Endothelial cell of umbilical vein (primary cell): ENCODE data around the gene GCGR. TPM values are rescaled to one million over a fixed set of nuclear protein-coding genes. Genes with fewer than 3 reads are reported as not detected.

Source experiments
- BruUV-seq: library from RNA; stranded (reverse); fragments of 400-500 nt; replicated peaks from 2 replicates; lab custom pipeline; 2021; lab: Mats Ljungman, UMichigan
- CTCF ChIA-PET: fragments of 300-600, 350-600 bp; sonication (Branson Sonifier 250); formaldehyde crosslinking; loops from one replicate; lab custom pipeline; 2021; ENCODE audit warnings: antibody characterized with exemption, inconsistent platforms; lab: Charles Lee
- POLR2A ChIA-PET: fragments of 300-600, 350-600 bp; sonication (Branson Sonifier 250); formaldehyde crosslinking; loops from one replicate; lab custom pipeline; 2021; ENCODE audit warnings: antibody characterized with exemption, inconsistent platforms; lab: Charles Lee
- DNase-seq: peaks from one replicate; pipeline ENCODE4 v3.0.0-alpha.2; 2011; ENCODE audit warnings: low read depth, low spot score
- FAIRE-seq: peaks from 2 replicates; lab custom pipeline; 2011; peaks lifted over from hg19 to GRCh38; lab: Jason Lieb, UNC
- H2AFZ ChIP-seq: 2 replicates; pipeline ENCODE4 v1.6.0; 2012; ENCODE audit warnings: low read depth, low read length, control low read depth, inconsistent platforms
- H3K27ac ChIP-seq: 2 replicates; pipeline ENCODE4 v1.5.1; 2011; ENCODE audit warnings: low read depth, mild to moderate bottlenecking, control low read depth, low read length, moderate library complexity; ENCODE audit not compliant: insufficient read depth
- H3K27me3 ChIP-seq, 2 experiments: 2 replicates each; pipeline versions ENCODE4 v1.6.0 to v1.6.1; 2011; ENCODE audit warnings: low read length in 2 of 2, mixed read lengths in 1 of 2; ENCODE audit not compliant: control insufficient read depth in 2 of 2, insufficient read depth in 2 of 2
- H3K36me3 ChIP-seq, 2 experiments: 2 replicates in 1 of 2; 3 replicates in 1 of 2; pipeline ENCODE4 v1.5.1; 2011; ENCODE audit warnings: low read length in 2 of 2, mild to moderate bottlenecking in 1 of 2, moderate library complexity in 1 of 2; ENCODE audit not compliant: control insufficient read depth in 2 of 2, insufficient read depth in 2 of 2; ENCODE audit errors: extremely low read depth in 1 of 2
- H3K4me1 ChIP-seq: 3 replicates; pipeline ENCODE4 v1.5.1; 2011; ENCODE audit warnings: mild to moderate bottlenecking, low read length; ENCODE audit not compliant: control insufficient read depth, insufficient read depth; ENCODE audit errors: extremely low read depth
- H3K4me2 ChIP-seq: 2 replicates; pipeline ENCODE4 v1.6.1; 2011; ENCODE audit warnings: low read length, control low read depth, mixed read lengths; ENCODE audit not compliant: insufficient read depth
- H3K4me3 ChIP-seq, 3 experiments: fragments of 200-600 bp in 1 of 3; sonication (generic), shearing (Covaris generic) in 1 of 3; replicated peaks in 1 of 3; 2 replicates each; pipeline ENCODE4 v1.5.1; 2011 to 2016; ENCODE audit warnings: control low read depth in 3 of 3, low read length in 3 of 3, mild to moderate bottlenecking in 2 of 3, inconsistent platforms in 1 of 3, low read depth in 1 of 3, moderate library complexity in 1 of 3; ENCODE audit not compliant: insufficient read depth in 1 of 3
- H3K79me2 ChIP-seq: 2 replicates; pipeline ENCODE4 v1.6.0; 2012; ENCODE audit warnings: low read length, inconsistent platforms; ENCODE audit not compliant: control insufficient read depth, insufficient read depth
- H3K9ac ChIP-seq: replicated peaks from 2 replicates; pipeline ENCODE3; 2011; ENCODE audit warnings: low read length, control low read depth; ENCODE audit not compliant: insufficient read depth; ENCODE audit errors: extremely low read depth
- H3K9me1 ChIP-seq: replicated peaks from 3 replicates; pipeline ENCODE4 v1.6.0; 2011; ENCODE audit warnings: mild to moderate bottlenecking, low read length; ENCODE audit not compliant: control insufficient read depth, insufficient read depth; ENCODE audit errors: extremely low read depth
- H3K9me3 ChIP-seq: replicated peaks from 2 replicates; pipeline ENCODE4 v1.5.1; 2012; ENCODE audit warnings: low read length, inconsistent platforms; ENCODE audit not compliant: control insufficient read depth, insufficient read depth
- H4K20me1 ChIP-seq: replicated peaks from 2 replicates; pipeline ENCODE3; 2011; ENCODE audit warnings: mild to moderate bottlenecking, low read length; ENCODE audit not compliant: control insufficient read depth, insufficient read depth; ENCODE audit errors: extremely low read depth
- EZH2 ChIP-seq: IDR thresholded peaks from 2 replicates; pipeline ENCODE4 v1.6.1; 2012; ENCODE audit warnings: borderline replicate concordance, low read depth, mild to moderate bottlenecking, moderate library complexity, low read length, inconsistent platforms; ENCODE audit not compliant: severe bottlenecking
- FOS ChIP-seq: IDR thresholded peaks from 2 replicates; pipeline ENCODE4 v1.6.1; 2011; ENCODE audit warnings: mild to moderate bottlenecking, low read length, moderate library complexity, borderline replicate concordance; ENCODE audit not compliant: insufficient read depth
- GATA2 ChIP-seq: IDR thresholded peaks from 2 replicates; pipeline ENCODE4 v1.7.0; 2011; ENCODE audit warnings: low read depth, mild to moderate bottlenecking, moderate library complexity, mixed read lengths, low read length; ENCODE audit not compliant: insufficient read length, insufficient read depth
- JUN ChIP-seq: IDR thresholded peaks from 2 replicates; pipeline ENCODE4 v1.6.1; 2011; ENCODE audit warnings: borderline replicate concordance, low read depth; ENCODE audit not compliant: insufficient read length, insufficient read depth
- MYC ChIP-seq: IDR thresholded peaks from one replicate; pipeline ENCODE4 v1.6.1; 2011; ENCODE audit warnings: mild to moderate bottlenecking, low read depth, low read length
- POLR2A ChIP-seq: IDR thresholded peaks from 2 replicates; pipeline ENCODE4 v1.6.1; 2012; ENCODE audit warnings: low read depth, mild to moderate bottlenecking, control low read depth, low read length
- POLR2AphosphoS5 ChIP-seq: IDR thresholded peaks from 2 replicates; pipeline ENCODE4 v1.6.1; 2012; ENCODE audit warnings: low read depth, mild to moderate bottlenecking, control low read depth, low read length, moderate library complexity; ENCODE audit not compliant: insufficient read depth
- dilution Hi-C: fragments of 300-500 bp; cut with MboI; formaldehyde crosslinking; loops from one replicate; pipeline ENCODE4 v1.15.0; 2019; ENCODE audit warnings: low sequenced_read_pairs; ENCODE audit not compliant: extremely low pct_ligation_motif_present
- intact Hi-C: fragments of 100-400 bp; cut with micrococcal nuclease; formaldehyde crosslinking; loops from one replicate; pipeline ENCODE4 v1.10.0; 2022
- polyA plus RNA-seq, 4 experiments: library from polyadenylated mRNA; depleted of rRNA in 3 of 4; stranded (reverse) in 3 of 4; unstranded in 1 of 4; fragments of >200 nt; gene quantifications; 2 replicates each; pipeline versions ENCODE4 v1.2.1 to v1.2.3, GENCODE V29; 2011 to 2012; ENCODE audit warnings: missing spikeins in 1 of 4
- total RNA-seq: library from RNA; stranded (reverse); gene quantifications from 2 replicates; pipeline ENCODE4 v1.2.3, GENCODE V29; 2021
- TF ChIP-seq, protein P1 (sequence below), 2 donors: IDR thresholded peaks; 1 replicate in 1 of 2; 2 replicates in 1 of 2; pipeline ENCODE4 v1.5.1; 2011; ENCODE audit warnings: low read length in 2 of 2, mild to moderate bottlenecking in 2 of 2, moderate library complexity in 2 of 2, control low read depth in 1 of 2, inconsistent platforms in 1 of 2, low read depth in 1 of 2; ENCODE audit not compliant: insufficient read depth in 1 of 2; ENCODE audit errors: extremely low read depth in 1 of 2
- TF ChIP-seq, protein P2 (sequence below): IDR thresholded peaks from 2 replicates; pipeline ENCODE4 v1.6.1; 2011; ENCODE audit not compliant: insufficient read depth, insufficient read length

The GCGR gene
- total and polyA plus RNA-seq, 2 donors (not counting 3 experiments of a cell fraction or from before 2014, with no cell fraction given): not detected

DNA sequence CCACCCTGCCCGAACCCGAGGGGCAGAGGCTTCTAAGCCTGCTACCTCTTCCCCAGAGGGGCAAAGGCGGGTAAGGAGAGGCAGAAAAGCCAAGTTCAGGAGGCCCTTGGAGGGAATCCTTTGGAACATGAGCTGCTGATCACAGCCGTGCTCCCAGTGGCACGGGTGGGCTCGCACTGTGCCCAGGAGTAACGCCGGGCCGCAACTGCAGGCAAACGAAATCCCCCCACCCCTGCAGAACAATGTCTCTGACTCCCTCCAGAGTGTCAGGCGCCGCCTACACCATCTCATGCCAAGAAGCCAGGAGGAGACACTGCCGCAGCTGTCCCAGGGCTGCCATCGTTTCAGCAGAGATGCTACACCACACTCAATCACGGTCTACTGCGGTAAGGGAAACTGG, 47.5 kb downstream of the GCGR start:
- no peaks in the 10 kb centered on the region for H3K9me1 ChIP-seq
- H3K27ac ChIP-seq: no peak overlapping the region
- no peaks in the 10 kb centered on the region for H3K4me1 ChIP-seq
- FAIRE-seq (no peak), DNase-seq (no peak)
- peaks cover 20 to 60% of the 10 kb centered on the region in 2 experiments for H3K36me3 ChIP-seq
- H3K4me3 ChIP-seq: no peak overlapping the region
- CTCF ChIA-PET: interaction anchor here (1.0 kb wide), 1 partner anchor 117 kb away, joined by 3 read pairs; no protein-coding TSS in a partner anchor
- POLR2A ChIA-PET: interaction anchor here (0.6 to 1.1 kb wide), 2 partner anchors 10 to 395 kb away, joined by 3 read pairs; no protein-coding TSS in a partner anchor
- dilution Hi-C loops: no loop called here
- H3K9ac ChIP-seq: no peak overlapping the region
- no peaks in the 10 kb centered on the region for H4K20me1 ChIP-seq
- TF ChIP-seq FOS: no peak
- TF ChIP-seq MYC: no peak
- no peak for TF ChIP-seq POLR2AphosphoS5
- no peak for TF ChIP-seq POLR2A
- TF ChIP-seq EZH2: no peak
- TF ChIP-seq GATA2: no peak
- TF ChIP-seq, protein P1, sequence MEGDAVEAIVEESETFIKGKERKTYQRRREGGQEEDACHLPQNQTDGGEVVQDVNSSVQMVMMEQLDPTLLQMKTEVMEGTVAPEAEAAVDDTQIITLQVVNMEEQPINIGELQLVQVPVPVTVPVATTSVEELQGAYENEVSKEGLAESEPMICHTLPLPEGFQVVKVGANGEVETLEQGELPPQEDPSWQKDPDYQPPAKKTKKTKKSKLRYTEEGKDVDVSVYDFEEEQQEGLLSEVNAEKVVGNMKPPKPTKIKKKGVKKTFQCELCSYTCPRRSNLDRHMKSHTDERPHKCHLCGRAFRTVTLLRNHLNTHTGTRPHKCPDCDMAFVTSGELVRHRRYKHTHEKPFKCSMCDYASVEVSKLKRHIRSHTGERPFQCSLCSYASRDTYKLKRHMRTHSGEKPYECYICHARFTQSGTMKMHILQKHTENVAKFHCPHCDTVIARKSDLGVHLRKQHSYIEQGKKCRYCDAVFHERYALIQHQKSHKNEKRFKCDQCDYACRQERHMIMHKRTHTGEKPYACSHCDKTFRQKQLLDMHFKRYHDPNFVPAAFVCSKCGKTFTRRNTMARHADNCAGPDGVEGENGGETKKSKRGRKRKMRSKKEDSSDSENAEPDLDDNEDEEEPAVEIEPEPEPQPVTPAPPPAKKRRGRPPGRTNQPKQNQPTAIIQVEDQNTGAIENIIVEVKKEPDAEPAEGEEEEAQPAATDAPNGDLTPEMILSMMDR (IDR thresholded peaks at IDR 0.05; ENCODE audit: extremely low read depth in 1 of 2, insufficient read depth in 1 of 2, low read depth in 1 of 2, low read length in 2 of 2): no peak
- TF ChIP-seq, protein P2, sequence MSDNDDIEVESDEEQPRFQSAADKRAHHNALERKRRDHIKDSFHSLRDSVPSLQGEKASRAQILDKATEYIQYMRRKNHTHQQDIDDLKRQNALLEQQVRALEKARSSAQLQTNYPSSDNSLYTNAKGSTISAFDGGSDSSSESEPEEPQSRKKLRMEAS: no peak
- TF ChIP-seq JUN: no peak
- H2AFZ ChIP-seq: no peak overlapping the region
- intact Hi-C loops: no loop called here
- H3K79me2 ChIP-seq: peaks cover 34% of the 10 kb centered on the region
- no peaks in the 10 kb centered on the region for H3K27me3 ChIP-seq
- no peaks in the 10 kb centered on the region for H3K9me3 ChIP-seq
- BruUV-seq: no TSS peak
- no peak overlapping the region for H3K4me2 ChIP-seq
